HG02870 (cell line): ENCODE results near the gene E4F1.

Experiments used
- ATAC-seq: cut with Tn5 transposase; IDR thresholded peaks from one replicate; pipeline ENCODE4 v1.9.1; 2021; ENCODE audit warnings: mild to moderate bottlenecking, moderate library complexity; ENCODE audit not compliant: unreplicated experiment

Gene E4F1

GRCh38 chr16:2271848-2272461 is 48.6 kb downstream of the E4F1 start:
- ATAC-seq = no peak

GRCh38 chr16:2273484-2273883 is 50.1 kb downstream of the E4F1 start:
- no peak for ATAC-seq

GRCh38 chr16:2273931-2274330 is 50.5 kb downstream of the E4F1 start:
- no peak for ATAC-seq

- ATAC-seq = no peak
Measured at GRCh38 chr16:2275476-2276367, 52.3 kb downstream of the E4F1 start.

- no peak for ATAC-seq
Measured at GRCh38 chr16:2276368-2277195, 53.2 kb downstream of the E4F1 start.

- ATAC-seq = no peak
Measured at GRCh38 chr16:2277466-2278271, 54.3 kb downstream of the E4F1 start.

GRCh38 chr16:2278272-2278608 is 54.8 kb downstream of the E4F1 start:
- ATAC-seq = no peak

GRCh38 chr16:2278956-2279800 is 55.8 kb downstream of the E4F1 start:
- ATAC-seq = no peak

GRCh38 chr16:2280461-2280860 is 57.1 kb downstream of the E4F1 start:
- ATAC-seq = no peak

GRCh38 chr16:2280981-2281542 is 57.7 kb downstream of the E4F1 start:
- no peak for ATAC-seq

- ATAC-seq = no peak
Measured at GRCh38 chr16:2282262-2282661, 58.9 kb downstream of the E4F1 start.

- no peak for ATAC-seq
Measured at GRCh38 chr16:2282866-2283555, 59.6 kb downstream of the E4F1 start.

GRCh38 chr16:2284001-2284770 is 60.8 kb downstream of the E4F1 start:
- no peak for ATAC-seq

GRCh38 chr16:2284797-2285576 is 61.6 kb downstream of the E4F1 start:
- ATAC-seq = no peak
